Neural cell (in vitro differentiated cells): Measurements from ENCODE around the gene NTN4.

Experiments used
- EP300 ChIP-seq: fragments of 450-650 bp; conservative IDR thresholded peaks from 2 replicates; pipeline ENCODE4 v1.6.1; 2014; ENCODE audit warnings: antibody characterized with exemption, mild to moderate bottlenecking, moderate library complexity; ENCODE audit not compliant: poor library complexity, severe bottlenecking
- EZH2 ChIP-seq: fragments of 200-600, 300-800 bp; shearing (Covaris generic), sonication (generic); IDR thresholded peaks from 2 replicates; pipeline ENCODE4 v1.6.1; 2014; ENCODE audit warnings: antibody characterized with exemption, low read length, borderline replicate concordance, mild to moderate bottlenecking; ENCODE audit not compliant: insufficient read depth, poor library complexity, severe bottlenecking
- POLR2AphosphoS5 ChIP-seq: IDR thresholded peaks from 2 replicates; pipeline ENCODE4 v1.6.1; 2012
- TAF1 ChIP-seq: IDR thresholded peaks from 2 replicates; pipeline ENCODE4 v1.6.1; 2012; ENCODE audit warnings: low read depth
- TF ChIP-seq, protein P1 (sequence below): fragments of 450-650 bp; IDR thresholded peaks from 2 replicates; pipeline ENCODE4 v1.5.1; 2014; ENCODE audit warnings: antibody characterized with exemption, mild to moderate bottlenecking, moderate library complexity; ENCODE audit not compliant: poor library complexity, severe bottlenecking
- TF ChIP-seq, protein P2 (sequence below): IDR thresholded peaks from 2 replicates; pipeline ENCODE4 v1.6.1; 2012; ENCODE audit warnings: borderline replicate concordance

DNA sequence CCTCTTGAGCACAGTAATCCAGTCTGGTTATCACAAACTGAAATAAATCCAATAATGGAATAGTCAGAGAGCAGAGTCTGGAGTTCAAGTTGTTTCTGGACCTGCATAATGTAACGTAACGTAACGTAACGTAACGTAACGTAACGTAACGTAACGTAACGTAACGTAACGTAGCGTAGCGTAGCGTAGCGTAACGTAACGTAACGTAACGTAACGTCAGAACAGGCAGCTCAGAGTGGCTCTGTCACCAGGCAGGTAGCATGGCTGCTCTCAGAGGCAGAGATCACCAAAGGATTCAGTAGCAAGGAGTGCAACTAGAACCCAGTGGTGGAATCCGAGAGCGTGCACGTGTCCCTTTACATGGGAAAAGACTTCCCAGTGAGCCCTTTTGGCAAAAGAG is 153.6 kb downstream of the NTN4 start:
- TF ChIP-seq POLR2AphosphoS5 (no peak), EP300 (no peak), EZH2 (no peak), TAF1 (no peak)
- TF ChIP-seq, protein P1, sequence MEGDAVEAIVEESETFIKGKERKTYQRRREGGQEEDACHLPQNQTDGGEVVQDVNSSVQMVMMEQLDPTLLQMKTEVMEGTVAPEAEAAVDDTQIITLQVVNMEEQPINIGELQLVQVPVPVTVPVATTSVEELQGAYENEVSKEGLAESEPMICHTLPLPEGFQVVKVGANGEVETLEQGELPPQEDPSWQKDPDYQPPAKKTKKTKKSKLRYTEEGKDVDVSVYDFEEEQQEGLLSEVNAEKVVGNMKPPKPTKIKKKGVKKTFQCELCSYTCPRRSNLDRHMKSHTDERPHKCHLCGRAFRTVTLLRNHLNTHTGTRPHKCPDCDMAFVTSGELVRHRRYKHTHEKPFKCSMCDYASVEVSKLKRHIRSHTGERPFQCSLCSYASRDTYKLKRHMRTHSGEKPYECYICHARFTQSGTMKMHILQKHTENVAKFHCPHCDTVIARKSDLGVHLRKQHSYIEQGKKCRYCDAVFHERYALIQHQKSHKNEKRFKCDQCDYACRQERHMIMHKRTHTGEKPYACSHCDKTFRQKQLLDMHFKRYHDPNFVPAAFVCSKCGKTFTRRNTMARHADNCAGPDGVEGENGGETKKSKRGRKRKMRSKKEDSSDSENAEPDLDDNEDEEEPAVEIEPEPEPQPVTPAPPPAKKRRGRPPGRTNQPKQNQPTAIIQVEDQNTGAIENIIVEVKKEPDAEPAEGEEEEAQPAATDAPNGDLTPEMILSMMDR = no peak
- TF ChIP-seq, protein P2, sequence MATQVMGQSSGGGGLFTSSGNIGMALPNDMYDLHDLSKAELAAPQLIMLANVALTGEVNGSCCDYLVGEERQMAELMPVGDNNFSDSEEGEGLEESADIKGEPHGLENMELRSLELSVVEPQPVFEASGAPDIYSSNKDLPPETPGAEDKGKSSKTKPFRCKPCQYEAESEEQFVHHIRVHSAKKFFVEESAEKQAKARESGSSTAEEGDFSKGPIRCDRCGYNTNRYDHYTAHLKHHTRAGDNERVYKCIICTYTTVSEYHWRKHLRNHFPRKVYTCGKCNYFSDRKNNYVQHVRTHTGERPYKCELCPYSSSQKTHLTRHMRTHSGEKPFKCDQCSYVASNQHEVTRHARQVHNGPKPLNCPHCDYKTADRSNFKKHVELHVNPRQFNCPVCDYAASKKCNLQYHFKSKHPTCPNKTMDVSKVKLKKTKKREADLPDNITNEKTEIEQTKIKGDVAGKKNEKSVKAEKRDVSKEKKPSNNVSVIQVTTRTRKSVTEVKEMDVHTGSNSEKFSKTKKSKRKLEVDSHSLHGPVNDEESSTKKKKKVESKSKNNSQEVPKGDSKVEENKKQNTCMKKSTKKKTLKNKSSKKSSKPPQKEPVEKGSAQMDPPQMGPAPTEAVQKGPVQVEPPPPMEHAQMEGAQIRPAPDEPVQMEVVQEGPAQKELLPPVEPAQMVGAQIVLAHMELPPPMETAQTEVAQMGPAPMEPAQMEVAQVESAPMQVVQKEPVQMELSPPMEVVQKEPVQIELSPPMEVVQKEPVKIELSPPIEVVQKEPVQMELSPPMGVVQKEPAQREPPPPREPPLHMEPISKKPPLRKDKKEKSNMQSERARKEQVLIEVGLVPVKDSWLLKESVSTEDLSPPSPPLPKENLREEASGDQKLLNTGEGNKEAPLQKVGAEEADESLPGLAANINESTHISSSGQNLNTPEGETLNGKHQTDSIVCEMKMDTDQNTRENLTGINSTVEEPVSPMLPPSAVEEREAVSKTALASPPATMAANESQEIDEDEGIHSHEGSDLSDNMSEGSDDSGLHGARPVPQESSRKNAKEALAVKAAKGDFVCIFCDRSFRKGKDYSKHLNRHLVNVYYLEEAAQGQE = no peak
